Right cardiac atrium (tissue), 5 donors: Measurements from ENCODE around the gene CXCL16. TPM values are rescaled to one million over a fixed set of nuclear protein-coding genes. Genes with fewer than 3 reads are reported as not detected.
"Not testable (repeated sequence)": the region's sequence is repeated elsewhere in the genome, so short reads cannot be mapped to it uniquely, and the experiment has no call there.

ENCODE experiments used
- ATAC-seq, 2 donors: fragments of 200-7000 bp; cut with Tn5 transposase; one replicate each; pipeline versions ENCODE4 v1.8.0 to v1.9.1; 2020; ENCODE audit warnings: moderate library complexity in 2 of 2, mild to moderate bottlenecking in 1 of 2
- DNase-seq, 3 donors: peaks; one replicate each; pipeline ENCODE4 v3.0.0-alpha.2; 2020
- H3K27ac ChIP-seq: one replicate; pipeline ENCODE4 v1.5.1; 2013; ENCODE audit warnings: mild to moderate bottlenecking, low read length, control low read depth, moderate library complexity
- H3K27me3 ChIP-seq: one replicate; pipeline ENCODE4 v1.6.1; 2013; ENCODE audit not compliant: control insufficient read depth, insufficient read depth
- H3K4me1 ChIP-seq: one replicate; pipeline ENCODE4 v1.6.1; 2013; ENCODE audit warnings: low read length; ENCODE audit not compliant: control insufficient read depth, insufficient read depth
- H3K4me3 ChIP-seq: one replicate; pipeline ENCODE4 v1.5.1; 2013; ENCODE audit warnings: low read length, control low read depth
- H3K9me3 ChIP-seq: one replicate; pipeline ENCODE4 v1.6.1; 2013; ENCODE audit warnings: low read length; ENCODE audit not compliant: control insufficient read depth
- whole genome bisulfite sequencing: extraction: QIAGEN DNeasy Blood & Tissue Kit; methylation state at CpG from one replicate; pipeline ENCODE4 v1.1.7; 2013; 5-methylcytosine and 5-hydroxymethylcytosine counted together
- intact Hi-C, 4 donors: fragments of 100-400 bp; cut with DNase I; formaldehyde crosslinking; loops; one replicate each; pipeline versions ENCODE4 v1.11.0 to v1.14.0; 2022 to 2023
- polyA plus RNA-seq: library from polyadenylated mRNA; stranded (reverse); fragments of 200-250 nt; gene quantifications from one replicate; pipeline ENCODE4 v1.2.3, GENCODE V29; 2013
- total RNA-seq, 4 donors: library from RNA; stranded (reverse); fragmentation: NEBNext Ultra II Directional; extraction: Animal tissue kit (Norgen Biotek cat#: 25700); gene quantifications; one replicate each; pipeline ENCODE4 v1.2.1, GENCODE V29; 2021
- donor health status: healthy with polysubstance abuse.
- donor health status: DM: no; HTN: yes; CAD: no.
- donor health status: DM: no; HTN: no; CAD: no.
- donor health status: DM: no; HTN: yes; CAD: no; lungs with severe emphysema.
- donor health status: DM: yes; HTN: yes; CAD: no.

CXCL16 gene
- total and polyA plus RNA-seq, 5 donors = 2.5 to 6.3 (median 5.1) TPM

GRCh38 chr17:4720787-4721186 is 18.9 kb downstream of the CXCL16 start:
- intact Hi-C loops = no loop called here
- no peak for ATAC-seq
- Histone ChIP-seq H3K4me1 (peaks cover 3% of the 10 kb centered on the region), H3K4me3 (no peak overlapping the region), H3K27ac (peak overlapping the region; percentile 21), H3K9me3 (no peaks in the 10 kb centered on the region), H3K27me3 (no peaks in the 10 kb centered on the region)
- WGBS = 94% methylated on average over 7 of the region's 7 CpGs
- DNase-seq = no peak

- Histone ChIP-seq H3K27ac (no peak overlapping the region), H3K27me3 (no peaks in the 10 kb centered on the region), H3K9me3 (no peaks in the 10 kb centered on the region), H3K4me1 (peaks cover 3% of the 10 kb centered on the region), H3K4me3 (no peak overlapping the region)
- intact Hi-C loops = no loop called here
- DNase-seq (peak in 2 of 3 donors; percentile 60 to 68), ATAC-seq (peak; percentile 42 to 68)
- 65% methylated on average over 15 of the region's 15 CpGs for WGBS
Measured at GRCh38 chr17:4719684-4720221, 20.0 kb downstream of the CXCL16 start.

- Histone ChIP-seq H3K4me3 (no peak overlapping the region), H3K4me1 (peaks cover 3% of the 10 kb centered on the region), H3K27me3 (no peaks in the 10 kb centered on the region), H3K27ac (no peak overlapping the region), H3K9me3 (no peaks in the 10 kb centered on the region)
- DNase-seq (peak in 1 of 3 donors; percentile 34), ATAC-seq (no peak)
- 84% methylated on average over 10 of the region's 10 CpGs for WGBS
- intact Hi-C loops = no loop called here
Measured at GRCh38 chr17:4719146-4719545, 20.6 kb downstream of the CXCL16 start.

GRCh38 chr17:4718276-4718675 is 21.5 kb downstream of the CXCL16 start:
- H3K4me3 ChIP-seq = no peak overlapping the region
- H3K27ac ChIP-seq = no peak overlapping the region
- no peaks in the 10 kb centered on the region for H3K27me3 ChIP-seq
- ATAC-seq (no peak), DNase-seq (no peak)
- H3K4me1 ChIP-seq = peaks cover 3% of the 10 kb centered on the region
- WGBS = 96% methylated on average over 13 of the region's 13 CpGs
- no peaks in the 10 kb centered on the region for H3K9me3 ChIP-seq
- intact Hi-C loops = no loop called here

- ATAC-seq (no peak), DNase-seq (peak in 1 of 3 donors; percentile 42)
- 83% methylated on average over 17 of the region's 17 CpGs for WGBS
- Histone ChIP-seq H3K4me3 (no peak overlapping the region), H3K4me1 (peaks cover 3% of the 10 kb centered on the region), H3K9me3 (no peaks in the 10 kb centered on the region), H3K27ac (no peak overlapping the region), H3K27me3 (no peaks in the 10 kb centered on the region)
- intact Hi-C loops = no loop called here
Measured at GRCh38 chr17:4717791-4718190, 21.9 kb downstream of the CXCL16 start.

GRCh38 chr17:4716081-4716480 is 23.6 kb downstream of the CXCL16 start:
- intact Hi-C loops = no loop called here
- 96% methylated on average over 10 of the region's 10 CpGs for WGBS
- Histone ChIP-seq H3K4me3 (no peak overlapping the region), H3K27ac (no peak overlapping the region), H3K9me3 (no peaks in the 10 kb centered on the region), H3K27me3 (no peaks in the 10 kb centered on the region), H3K4me1 (no peaks in the 10 kb centered on the region)
- DNase-seq = no peak
- no peak for ATAC-seq

- ATAC-seq = no peak
- 67% methylated on average over 11 of the region's 11 CpGs for WGBS
- Histone ChIP-seq H3K9me3 (no peaks in the 10 kb centered on the region), H3K27ac (no peak overlapping the region), H3K4me3 (no peak overlapping the region), H3K4me1 (no peaks in the 10 kb centered on the region), H3K27me3 (no peaks in the 10 kb centered on the region)
- DNase-seq = peak in 1 of 3 donors; percentile 39
- intact Hi-C loops = no loop called here
Measured at GRCh38 chr17:4715063-4715744, 24.5 kb downstream of the CXCL16 start.

GRCh38 chr17:4714340-4715062 is 25.2 kb downstream of the CXCL16 start:
- H3K9me3 ChIP-seq, ATAC-seq, H3K27ac ChIP-seq, DNase-seq, intact Hi-C loops, H3K27me3 ChIP-seq, H3K4me1 ChIP-seq, H3K4me3 ChIP-seq: not testable (repeated sequence)
- 80% methylated on average over 10 of the region's 15 CpGs for WGBS

GRCh38 chr17:4712526-4712925 is 27.2 kb downstream of the CXCL16 start:
- 79% methylated on average over 3 of the region's 3 CpGs for WGBS
- Histone ChIP-seq H3K4me1 (no peaks in the 10 kb centered on the region), H3K4me3 (no peak overlapping the region), H3K9me3 (no peaks in the 10 kb centered on the region), H3K27ac (no peak overlapping the region), H3K27me3 (no peaks in the 10 kb centered on the region)
- ATAC-seq = no peak
- DNase-seq = no peak
- intact Hi-C loops = no loop called here

GRCh38 chr17:4711661-4712181 is 28.0 kb downstream of the CXCL16 start:
- no peaks in the 10 kb centered on the region for H3K27me3 ChIP-seq
- ATAC-seq (no peak), DNase-seq (peak in 1 of 3 donors; percentile 64)
- H3K9me3 ChIP-seq = no peaks in the 10 kb centered on the region
- H3K4me3 ChIP-seq = no peak overlapping the region
- 53% methylated on average over 6 of the region's 6 CpGs for WGBS
- H3K27ac ChIP-seq = no peak overlapping the region
- no peaks in the 10 kb centered on the region for H3K4me1 ChIP-seq
- intact Hi-C loops = no loop called here
